HEK293 (cell line): Measurements from ENCODE around the gene PDLIM1.

Experiments used
- CTCF ChIA-PET: fragments of 350-600 bp; formaldehyde crosslinking; extraction: SDS; loops from one replicate; lab custom pipeline; 2021; ENCODE audit warnings: antibody characterized with exemption; lab: Yijun Ruan, JAX
- POLR2A ChIA-PET: fragments of 300-600 bp; formaldehyde crosslinking; extraction: SDS; loops from one replicate; lab custom pipeline; 2020; ENCODE audit warnings: antibody characterized with exemption, inconsistent platforms; lab: Yijun Ruan, JAX
- H3K27ac ChIP-seq: fragments of 200-500 bp; sonication (Bioruptor generic); 2 replicates; pipeline ENCODE4 v1.5.1; 2014; ENCODE audit warnings: low read depth, low read length, control low read depth, inconsistent platforms; ENCODE audit errors: extremely low read depth
- H3K36me3 ChIP-seq, 2 experiments: fragments of 200-500 bp in 1 of 2; sonication (Bioruptor generic) in 1 of 2; 1 replicate in 1 of 2; 2 replicates in 1 of 2; pipeline ENCODE4 v1.5.1; 2014 to 2017; ENCODE audit warnings: inconsistent platforms in 2 of 2, low read length in 2 of 2; ENCODE audit not compliant: control insufficient read depth in 2 of 2, insufficient read depth in 1 of 2
- H3K4me1 ChIP-seq: fragments of 200-500 bp; sonication (Bioruptor generic); 2 replicates; pipeline ENCODE4 v1.5.1; 2014; ENCODE audit warnings: mild to moderate bottlenecking, low read length, inconsistent platforms; ENCODE audit not compliant: control insufficient read depth, insufficient read depth
- H3K4me3 ChIP-seq: 2 replicates; pipeline ENCODE4 v1.5.1; 2011; ENCODE audit warnings: low read depth, mild to moderate bottlenecking, control low read depth, low read length, moderate library complexity
- H3K9me3 ChIP-seq: fragments of 200-500 bp; sonication (Bioruptor generic); 2 replicates; pipeline ENCODE4 v1.5.1; 2014; ENCODE audit warnings: low read depth, low read length, inconsistent platforms; ENCODE audit not compliant: control insufficient read depth, insufficient read depth
- FEZF1 ChIP-seq: fragments of 450-650 bp; formaldehyde crosslinking; IDR thresholded peaks from 2 replicates; pipeline ENCODE4 v1.5.1; 2016; ENCODE audit warnings: missing biosample characterization, missing genetic modification characterization
- GLI4 ChIP-seq: fragments of 450-650 bp; formaldehyde crosslinking; IDR thresholded peaks from 2 replicates; pipeline ENCODE4 v1.5.1; 2016; ENCODE audit warnings: missing biosample characterization, missing genetic modification characterization
- GLIS2 ChIP-seq: fragments of 450-650 bp; formaldehyde crosslinking; IDR thresholded peaks from 2 replicates; pipeline ENCODE4 v1.5.1; 2016; ENCODE audit warnings: missing biosample characterization, missing genetic modification characterization
- KLF7 ChIP-seq: fragments of 450-650 bp; formaldehyde crosslinking; IDR thresholded peaks from 2 replicates; pipeline ENCODE4 v1.5.1; 2016; ENCODE audit warnings: missing biosample characterization, missing genetic modification characterization, borderline replicate concordance
- OVOL3 ChIP-seq: fragments of 450-650 bp; formaldehyde crosslinking; IDR thresholded peaks from 2 replicates; pipeline ENCODE4 v1.5.1; 2016; ENCODE audit warnings: missing biosample characterization, missing genetic modification characterization
- PRDM1 ChIP-seq: fragments of 450-650 bp; formaldehyde crosslinking; IDR thresholded peaks from 2 replicates; pipeline ENCODE4; 2016; ENCODE audit warnings: missing biosample characterization, missing genetic modification characterization
- SCRT2 ChIP-seq: fragments of 450-650 bp; formaldehyde crosslinking; IDR thresholded peaks from 2 replicates; pipeline ENCODE4 v1.5.1; 2016; ENCODE audit warnings: missing biosample characterization, missing genetic modification characterization
- SP2 ChIP-seq: fragments of 450-650 bp; formaldehyde crosslinking; IDR thresholded peaks from 2 replicates; pipeline ENCODE4 v1.5.1; 2016; ENCODE audit warnings: missing biosample characterization, missing genetic modification characterization
- TSHZ1 ChIP-seq: fragments of 450-650 bp; formaldehyde crosslinking; IDR thresholded peaks from 2 replicates; pipeline ENCODE4 v1.5.1; 2016; ENCODE audit warnings: missing biosample characterization, missing genetic modification characterization, borderline replicate concordance
- ZBTB1 ChIP-seq: fragments of 450-650 bp; formaldehyde crosslinking; IDR thresholded peaks from 2 replicates; pipeline ENCODE4 v1.5.1; 2016; ENCODE audit warnings: missing biosample characterization, missing genetic modification characterization
- ZBTB20 ChIP-seq: fragments of 450-650 bp; formaldehyde crosslinking; IDR thresholded peaks from 2 replicates; pipeline ENCODE4 v1.5.1; 2016; ENCODE audit warnings: missing biosample characterization, missing genetic modification characterization
- ZBTB44 ChIP-seq: fragments of 450-650 bp; IDR thresholded peaks from 2 replicates; pipeline ENCODE4 v1.5.1; 2018; ENCODE audit warnings: missing biosample characterization, mild to moderate bottlenecking, missing genetic modification characterization
- ZFP3 ChIP-seq: fragments of 450-650 bp; formaldehyde crosslinking; IDR thresholded peaks from 2 replicates; pipeline ENCODE4 v1.5.1; 2016; ENCODE audit warnings: low read depth, missing biosample characterization, missing genetic modification characterization
- ZNF121 ChIP-seq: fragments of 450-650 bp; formaldehyde crosslinking; IDR thresholded peaks from 2 replicates; pipeline ENCODE4 v1.5.1; 2016; ENCODE audit warnings: missing biosample characterization, missing genetic modification characterization
- ZNF169 ChIP-seq: fragments of 450-650 bp; formaldehyde crosslinking; IDR thresholded peaks from 2 replicates; pipeline ENCODE4 v1.5.1; 2016; ENCODE audit warnings: missing biosample characterization, missing genetic modification characterization
- ZNF473 ChIP-seq: fragments of 450-650 bp; formaldehyde crosslinking; IDR thresholded peaks from 2 replicates; pipeline ENCODE4 v1.5.1; 2017; ENCODE audit warnings: missing biosample characterization, missing genetic modification characterization
- ZNF514 ChIP-seq: fragments of 450-650 bp; formaldehyde crosslinking; IDR thresholded peaks from 2 replicates; pipeline ENCODE4 v1.5.1; 2016; ENCODE audit warnings: missing biosample characterization, missing genetic modification characterization
- ZNF629 ChIP-seq: fragments of 450-650 bp; formaldehyde crosslinking; IDR thresholded peaks from 2 replicates; pipeline ENCODE4 v1.5.1; 2017; ENCODE audit warnings: missing biosample characterization, missing genetic modification characterization
- ZNF645 ChIP-seq: fragments of 450-650 bp; formaldehyde crosslinking; IDR thresholded peaks from 2 replicates; pipeline ENCODE4; 2016; ENCODE audit warnings: missing biosample characterization, missing genetic modification characterization
- ZNF677 ChIP-seq: fragments of 450-650 bp; IDR thresholded peaks from 2 replicates; pipeline ENCODE4 v1.5.0; 2018; ENCODE audit warnings: missing biosample characterization, mild to moderate bottlenecking, missing genetic modification characterization, moderate library complexity
- ZNF701 ChIP-seq: fragments of 450-650 bp; formaldehyde crosslinking; IDR thresholded peaks from 2 replicates; pipeline ENCODE4 v1.5.1; 2016; ENCODE audit warnings: missing biosample characterization, missing genetic modification characterization
- ZSCAN16 ChIP-seq: fragments of 450-650 bp; formaldehyde crosslinking; IDR thresholded peaks from 2 replicates; pipeline ENCODE4 v1.5.1; 2016; ENCODE audit warnings: missing biosample characterization, missing genetic modification characterization
- ZSCAN23 ChIP-seq: fragments of 450-650 bp; formaldehyde crosslinking; IDR thresholded peaks from 2 replicates; pipeline ENCODE4 v1.5.1; 2016; ENCODE audit warnings: missing biosample characterization, missing genetic modification characterization
- TF ChIP-seq, protein P1 (sequence below): fragments of 450-650 bp; formaldehyde crosslinking; IDR thresholded peaks from 2 replicates; pipeline ENCODE4 v1.5.1; 2016; ENCODE audit warnings: missing biosample characterization, missing genetic modification characterization
- TF ChIP-seq, protein P2 (sequence below): fragments of 450-650 bp; formaldehyde crosslinking; IDR thresholded peaks from 2 replicates; pipeline ENCODE4 v1.5.1; 2016; ENCODE audit warnings: missing biosample characterization, missing genetic modification characterization
- TF ChIP-seq, protein P3 (sequence below): fragments of 450-650 bp; formaldehyde crosslinking; conservative IDR thresholded peaks from 2 replicates; pipeline ENCODE4 v1.5.1; 2016; ENCODE audit warnings: low read depth, missing biosample characterization, missing genetic modification characterization

The PDLIM1 gene

DNA sequence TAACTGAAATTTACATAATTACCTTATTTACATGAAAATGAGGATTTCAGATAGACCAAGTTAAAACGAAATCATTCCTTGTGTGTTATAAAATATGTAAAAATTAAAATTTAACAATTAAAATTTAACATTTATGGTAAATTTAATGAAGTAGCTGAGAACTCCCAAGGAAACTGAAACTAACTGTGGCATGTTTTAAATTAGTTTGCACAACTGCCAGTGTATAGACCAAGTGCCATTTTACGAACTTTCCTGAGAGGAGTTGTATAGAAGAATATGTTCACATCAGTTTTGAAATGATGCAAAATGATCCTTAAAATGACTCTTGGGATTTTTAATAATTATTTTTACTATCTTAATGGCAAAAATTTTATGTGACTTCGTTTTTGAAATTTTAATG is 23.6 kb downstream of the PDLIM1 start (continued):
- TF ChIP-seq ZNF629 (tag by site-specific recombination) (no peak), ZBTB44 (tag by site-specific recombination) (no peak)
- TF ChIP-seq, protein P1, sequence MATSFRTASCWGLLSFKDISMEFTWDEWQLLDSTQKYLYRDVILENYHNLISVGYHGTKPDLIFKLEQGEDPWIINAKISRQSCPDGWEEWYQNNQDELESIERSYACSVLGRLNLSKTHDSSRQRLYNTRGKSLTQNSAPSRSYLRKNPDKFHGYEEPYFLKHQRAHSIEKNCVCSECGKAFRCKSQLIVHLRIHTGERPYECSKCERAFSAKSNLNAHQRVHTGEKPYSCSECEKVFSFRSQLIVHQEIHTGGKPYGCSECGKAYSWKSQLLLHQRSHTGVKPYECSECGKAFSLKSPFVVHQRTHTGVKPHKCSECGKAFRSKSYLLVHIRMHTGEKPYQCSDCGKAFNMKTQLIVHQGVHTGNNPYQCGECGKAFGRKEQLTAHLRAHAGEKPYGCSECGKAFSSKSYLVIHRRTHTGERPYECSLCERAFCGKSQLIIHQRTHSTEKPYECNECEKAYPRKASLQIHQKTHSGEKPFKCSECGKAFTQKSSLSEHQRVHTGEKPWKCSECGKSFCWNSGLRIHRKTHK, result no peak

- peaks cover 15 to 51% of the 10 kb centered on the region in 2 experiments for H3K36me3 ChIP-seq
- H3K27ac ChIP-seq, result no peak overlapping the region
- peaks cover 16% of the 10 kb centered on the region for H3K4me1 ChIP-seq
- CTCF ChIA-PET, result no interaction called here
- H3K4me3 ChIP-seq, result no peak overlapping the region
- POLR2A ChIA-PET, result interaction anchor here (1.0 kb wide), 1 partner anchor 10 kb away, joined by 4 read pairs; no protein-coding TSS in a partner anchor
- H3K9me3 ChIP-seq, result no peaks in the 10 kb centered on the region
- no peak for TF ChIP-seq ZBTB1 (tag by site-specific recombination)
- no peak for TF ChIP-seq TSHZ1 (tag by site-specific recombination)
- no peak for TF ChIP-seq ZFP3 (tag by site-specific recombination)
- TF ChIP-seq, protein P2, sequence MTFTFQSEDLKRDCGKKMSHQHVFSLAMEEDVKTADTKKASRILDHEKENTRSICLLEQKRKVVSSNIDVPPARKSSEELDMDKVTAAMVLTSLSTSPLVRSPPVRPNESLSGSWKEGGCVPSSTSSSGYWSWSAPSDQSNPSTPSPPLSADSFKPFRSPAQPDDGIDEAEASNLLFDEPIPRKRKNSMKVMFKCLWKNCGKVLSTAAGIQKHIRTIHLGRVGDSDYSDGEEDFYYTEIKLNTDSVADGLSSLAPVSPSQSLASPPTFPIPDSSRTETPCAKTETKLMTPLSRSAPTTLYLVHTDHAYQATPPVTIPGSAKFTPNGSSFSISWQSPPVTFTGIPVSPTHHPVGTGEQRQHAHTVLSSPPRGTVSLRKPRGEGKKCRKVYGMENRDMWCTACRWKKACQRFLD (tag by site-specific recombination), result no peak
- no peak for TF ChIP-seq ZNF514
- TF ChIP-seq SCRT2 (tag by site-specific recombination), result no peak
- no peak for TF ChIP-seq FEZF1 (tag by site-specific recombination)
- TF ChIP-seq ZNF629 (tag by site-specific recombination), result peak; percentile 83
- TF ChIP-seq, protein P3, sequence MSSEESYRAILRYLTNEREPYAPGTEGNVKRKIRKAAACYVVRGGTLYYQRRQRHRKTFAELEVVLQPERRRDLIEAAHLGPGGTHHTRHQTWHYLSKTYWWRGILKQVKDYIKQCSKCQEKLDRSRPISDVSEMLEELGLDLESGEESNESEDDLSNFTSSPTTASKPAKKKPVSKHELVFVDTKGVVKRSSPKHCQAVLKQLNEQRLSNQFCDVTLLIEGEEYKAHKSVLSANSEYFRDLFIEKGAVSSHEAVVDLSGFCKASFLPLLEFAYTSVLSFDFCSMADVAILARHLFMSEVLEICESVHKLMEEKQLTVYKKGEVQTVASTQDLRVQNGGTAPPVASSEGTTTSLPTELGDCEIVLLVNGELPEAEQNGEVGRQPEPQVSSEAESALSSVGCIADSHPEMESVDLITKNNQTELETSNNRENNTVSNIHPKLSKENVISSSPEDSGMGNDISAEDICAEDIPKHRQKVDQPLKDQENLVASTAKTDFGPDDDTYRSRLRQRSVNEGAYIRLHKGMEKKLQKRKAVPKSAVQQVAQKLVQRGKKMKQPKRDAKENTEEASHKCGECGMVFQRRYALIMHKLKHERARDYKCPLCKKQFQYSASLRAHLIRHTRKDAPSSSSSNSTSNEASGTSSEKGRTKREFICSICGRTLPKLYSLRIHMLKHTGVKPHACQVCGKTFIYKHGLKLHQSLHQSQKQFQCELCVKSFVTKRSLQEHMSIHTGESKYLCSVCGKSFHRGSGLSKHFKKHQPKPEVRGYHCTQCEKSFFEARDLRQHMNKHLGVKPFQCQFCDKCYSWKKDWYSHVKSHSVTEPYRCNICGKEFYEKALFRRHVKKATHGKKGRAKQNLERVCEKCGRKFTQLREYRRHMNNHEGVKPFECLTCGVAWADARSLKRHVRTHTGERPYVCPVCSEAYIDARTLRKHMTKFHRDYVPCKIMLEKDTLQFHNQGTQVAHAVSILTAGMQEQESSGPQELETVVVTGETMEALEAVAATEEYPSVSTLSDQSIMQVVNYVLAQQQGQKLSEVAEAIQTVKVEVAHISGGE, result no peak
- no peak for TF ChIP-seq ZNF473 (tag by site-specific recombination)
- TF ChIP-seq ZSCAN16 (tag by site-specific recombination), result no peak
- peak; percentile 55; the same call in 1 of the 2 replicates for TF ChIP-seq ZBTB20
- no peak for TF ChIP-seq ZNF701 (tag by site-specific recombination)
- TF ChIP-seq KLF7 (tag by site-specific recombination), result no peak; the same call in 1 of the 2 replicates
- no peak for TF ChIP-seq ZNF677 (tag by site-specific recombination)
- TF ChIP-seq ZSCAN23 (tag by site-specific recombination), result 0 out of 2 replicates have a peak, but pooled peaks have one; percentile 16
- no peak for TF ChIP-seq ZNF169 (tag by site-specific recombination)
- peak; percentile 50; the same call in 1 of the 2 replicates for TF ChIP-seq PRDM1
- TF ChIP-seq GLI4 (tag by site-specific recombination), result no peak
- no peak for TF ChIP-seq ZNF645
- no peak for TF ChIP-seq ZNF121 (tag by site-specific recombination)
- TF ChIP-seq GLIS2 (tag by site-specific recombination), result no peak
- TF ChIP-seq OVOL3 (tag by site-specific recombination), result no peak
- no peak for TF ChIP-seq SP2
These were observed 24.1 kb downstream of the PDLIM1 start for GRCh38 chr10:95266674-95267095.
